Uterus (tissue), 4 donors: ENCODE data around the gene PARD3. TPM values are rescaled to one million over a fixed set of nuclear protein-coding genes. Genes with fewer than 3 reads are reported as not detected.

Experiments
- DNase-seq, 2 donors: peaks; one replicate each; pipeline ENCODE4 v3.0.0-alpha.2; 2019 to 2020
- H3K27ac ChIP-seq, 2 donors: fragments of 200-600 bp; sonication (generic); 1 replicate in 1 of 2; 2 replicates in 1 of 2; pipeline ENCODE4 v1.5.1; 2016 to 2018
- H3K27me3 ChIP-seq, 2 donors: fragments of 200-600 bp; sonication (generic); one replicate each; pipeline ENCODE4 v1.5.1; 2018 to 2019; ENCODE audit warnings: control low read depth in 1 of 2
- H3K36me3 ChIP-seq, 2 donors: fragments of 200-600 bp; sonication (generic); one replicate each; pipeline ENCODE4 v1.5.1; 2019; ENCODE audit warnings: control low read depth in 1 of 2
- H3K4me1 ChIP-seq, 2 donors: fragments of 200-600 bp; sonication (generic); one replicate each; pipeline ENCODE4 v1.5.1; 2018 to 2019; ENCODE audit warnings: control low read depth in 1 of 2
- H3K4me3 ChIP-seq, 2 donors: fragments of 200-600 bp; sonication (generic); 1 replicate in 1 of 2; 2 replicates in 1 of 2; pipeline ENCODE4 v1.5.1; 2018 to 2019; ENCODE audit warnings: mild to moderate bottlenecking in 1 of 2
- H3K9me3 ChIP-seq, 2 donors: fragments of 200-600 bp; sonication (generic); one replicate each; pipeline ENCODE4 v1.5.1; 2019; ENCODE audit warnings: control low read depth in 1 of 2
- CTCF ChIP-seq, 4 experiments: fragments of 200-600 bp in 2 of 4; fragments of 450-650 bp in 2 of 4; sonication (generic) in 2 of 4; IDR thresholded peaks; one replicate each; pipeline ENCODE4 v1.5.1; 2016 to 2019; ENCODE audit warnings: antibody characterized with exemption in 4 of 4, mild to moderate bottlenecking in 2 of 4, moderate library complexity in 1 of 4
- POLR2A ChIP-seq, 2 donors: fragments of 450-650 bp; IDR thresholded peaks; one replicate each; pipeline ENCODE4 v1.6.1; 2016; ENCODE audit warnings: antibody characterized with exemption in 2 of 2, mild to moderate bottlenecking in 1 of 2, moderate library complexity in 1 of 2
- intact Hi-C: fragments of 100-400 bp; cut with DNase I; formaldehyde crosslinking; loops from one replicate; pipeline ENCODE4 v1.15.1; 2023; ENCODE audit warnings: low total_unique reads
- total RNA-seq, 4 donors: library from RNA; depleted of rRNA in 3 of 4; stranded (reverse); fragments of >200 nt in 3 of 4; gene quantifications; one replicate each; pipeline versions ENCODE4 v1.1.0 to v1.2.4, GENCODE V29; 2014 to 2023
- donor health status: DM: yes; HTN: yes; CAD: no.

PARD3 gene
- total RNA-seq, 4 donors from 2014 or later = 42.1 to 96.1 (median 51.5) TPM

DNA sequence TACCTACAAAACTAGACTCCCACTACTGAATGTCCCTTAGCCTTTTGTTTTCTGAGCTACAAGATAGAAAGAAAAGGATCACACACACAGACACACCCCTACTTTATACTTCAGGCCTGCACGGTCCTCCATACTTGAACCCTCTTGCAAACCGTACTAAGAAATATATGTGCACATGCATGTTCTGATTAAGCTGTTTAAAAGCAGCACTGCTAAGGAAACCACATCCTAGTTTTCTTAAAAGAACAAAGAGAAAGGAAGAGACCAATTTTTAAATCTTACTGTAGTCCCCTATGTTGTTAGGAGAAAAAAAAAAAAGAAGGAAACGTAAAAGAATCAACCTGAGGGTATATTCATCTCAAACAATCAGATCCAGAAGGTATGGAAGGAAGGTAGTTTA is 501.2 kb downstream of the PARD3 start:
- intact Hi-C loops = no loop called here
- H3K4me1 ChIP-seq = no peaks in the 10 kb centered on the region
- H3K4me3 ChIP-seq = no peak overlapping the region
- DNase-seq = no peak
- TF ChIP-seq POLR2A (IDR thresholded peaks at IDR 0.05) (no peak), CTCF (IDR thresholded peaks at IDR 0.05) (no peak)
- H3K9me3 ChIP-seq = no peaks in the 10 kb centered on the region
- H3K27me3 ChIP-seq = no peaks in the 10 kb centered on the region
- no peaks in the 10 kb centered on the region for H3K36me3 ChIP-seq
- no peak overlapping the region for H3K27ac ChIP-seq

GRCh38 chr10:34313353-34313752 is 501.7 kb downstream of the PARD3 start:
- TF ChIP-seq POLR2A (IDR thresholded peaks at IDR 0.05) = no peak
- no peak for TF ChIP-seq CTCF (IDR thresholded peaks at IDR 0.05)
- H3K9me3 ChIP-seq = no peaks in the 10 kb centered on the region
- no peak overlapping the region for H3K27ac ChIP-seq
- no peak for DNase-seq
- intact Hi-C loops = no loop called here
- H3K4me1 ChIP-seq = no peaks in the 10 kb centered on the region
- H3K36me3 ChIP-seq = no peaks in the 10 kb centered on the region
- H3K27me3 ChIP-seq = no peaks in the 10 kb centered on the region
- H3K4me3 ChIP-seq = no peak overlapping the region

- Histone ChIP-seq H3K4me3 (no peak overlapping the region), H3K4me1 (no peaks in the 10 kb centered on the region), H3K36me3 (no peaks in the 10 kb centered on the region), H3K9me3 (no peaks in the 10 kb centered on the region), H3K27me3 (no peaks in the 10 kb centered on the region), H3K27ac (no peak overlapping the region)
- intact Hi-C loops = no loop called here
- TF ChIP-seq CTCF (IDR thresholded peaks at IDR 0.05) = no peak
- no peak for TF ChIP-seq POLR2A (IDR thresholded peaks at IDR 0.05)
- no peak for DNase-seq
Observed at GRCh38 chr10:34311679-34312078, 503.4 kb downstream of the PARD3 start.

DNA sequence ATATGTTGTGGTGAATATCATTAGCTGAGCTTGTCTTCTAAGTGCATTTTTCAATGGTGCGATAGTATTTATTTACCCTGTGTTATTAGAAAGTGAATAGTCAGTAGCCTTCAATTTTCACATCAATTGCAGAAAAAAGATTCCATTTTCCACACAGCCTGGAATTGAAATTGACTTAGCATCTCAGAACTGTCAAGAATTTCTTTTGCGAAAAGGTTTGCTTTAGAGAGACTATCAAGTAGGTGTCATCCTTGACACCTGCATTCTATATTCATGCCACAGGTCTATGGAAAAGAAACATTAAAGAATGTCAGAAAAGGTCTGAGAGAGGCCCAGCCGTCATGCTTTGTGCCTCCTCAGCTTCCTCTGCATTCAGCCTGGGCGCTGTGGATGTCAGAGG is 504.9 kb downstream of the PARD3 start:
- no peaks in the 10 kb centered on the region for H3K4me1 ChIP-seq
- no peaks in the 10 kb centered on the region for H3K9me3 ChIP-seq
- no peaks in the 10 kb centered on the region for H3K27me3 ChIP-seq
- no peak overlapping the region for H3K4me3 ChIP-seq
- TF ChIP-seq POLR2A (IDR thresholded peaks at IDR 0.05) (no peak), CTCF (IDR thresholded peaks at IDR 0.05) (no peak)
- H3K36me3 ChIP-seq = no peaks in the 10 kb centered on the region
- no peak overlapping the region for H3K27ac ChIP-seq
- intact Hi-C loops = no loop called here
- no peak for DNase-seq

GRCh38 chr10:34305189-34305588 is 509.9 kb downstream of the PARD3 start:
- Histone ChIP-seq H3K27ac (no peak overlapping the region), H3K4me1 (no peaks in the 10 kb centered on the region), H3K27me3 (no peaks in the 10 kb centered on the region), H3K9me3 (no peaks in the 10 kb centered on the region), H3K4me3 (no peak overlapping the region), H3K36me3 (no peaks in the 10 kb centered on the region)
- intact Hi-C loops = no loop called here
- DNase-seq = no peak
- TF ChIP-seq POLR2A (IDR thresholded peaks at IDR 0.05) (no peak), CTCF (IDR thresholded peaks at IDR 0.05) (no peak)
